Loucy (cell line): ENCODE measurements around the gene TXLNB.
A peak's percentile ranks its signal among the peaks of the same experiment; 100 is the strongest.

Experiments used
- H2AFZ ChIP-seq: fragments of 200-600 bp; sonication (generic); 2 replicates; pipeline ENCODE4 v1.6.0; 2016; ENCODE audit warnings: antibody characterized with exemption, mild to moderate bottlenecking, low read length, moderate library complexity
- H3F3A ChIP-seq: fragments of 200-600 bp; 2 replicates; pipeline ENCODE4 v1.6.0; 2016; ENCODE audit warnings: antibody characterized with exemption, low read depth, mild to moderate bottlenecking
- H3K27me3 ChIP-seq: fragments of 200-600 bp; sonication (generic); 2 replicates; pipeline ENCODE4 v1.6.1; 2014; ENCODE audit warnings: low read length, mild to moderate bottlenecking; ENCODE audit not compliant: insufficient read depth, poor library complexity, severe bottlenecking
- H3K36me3 ChIP-seq: fragments of 200-600 bp; sonication (generic); 2 replicates; pipeline ENCODE4 v1.6.1; 2016; ENCODE audit warnings: low read length; ENCODE audit not compliant: insufficient read depth
- H3K4me1 ChIP-seq: fragments of 200-600 bp; sonication (generic); 2 replicates; pipeline ENCODE4 v1.5.1; 2014; ENCODE audit warnings: low read length, mild to moderate bottlenecking; ENCODE audit not compliant: insufficient read depth, poor library complexity, severe bottlenecking
- H3K4me2 ChIP-seq: fragments of 200-600 bp; sonication (generic); 2 replicates; pipeline ENCODE4 v1.6.0; 2014; ENCODE audit warnings: antibody characterized with exemption, low read length, low read depth, mild to moderate bottlenecking; ENCODE audit not compliant: poor library complexity, severe bottlenecking
- H3K4me3 ChIP-seq: fragments of 200-600 bp; sonication (generic); 2 replicates; pipeline ENCODE4 v1.5.1; 2014; ENCODE audit warnings: low read length, mild to moderate bottlenecking, mixed read lengths; ENCODE audit not compliant: poor library complexity, severe bottlenecking
- H3K79me2 ChIP-seq: fragments of 200-600 bp; sonication (generic); 2 replicates; pipeline ENCODE4 v1.6.1; 2014; ENCODE audit warnings: low read length; ENCODE audit not compliant: insufficient read depth
- H3K9ac ChIP-seq: fragments of 200-600 bp; sonication (generic); 2 replicates; pipeline ENCODE4 v1.6.0; 2014; ENCODE audit warnings: mild to moderate bottlenecking, low read depth, low read length, moderate library complexity; ENCODE audit not compliant: poor library complexity, severe bottlenecking
- H3K9me2 ChIP-seq: fragments of 200-600 bp; sonication (generic); replicated peaks from 2 replicates; pipeline ENCODE4 v1.6.1; 2016; ENCODE audit warnings: low read depth, low read length, mixed read lengths
- H3K9me3 ChIP-seq: fragments of 200-600 bp; sonication (generic); 2 replicates; pipeline ENCODE4 v1.6.1; 2014; ENCODE audit warnings: mild to moderate bottlenecking, antibody characterized with exemption, low read length, low read depth; ENCODE audit not compliant: insufficient read depth
- H4K20me1 ChIP-seq: fragments of 200-600 bp; sonication (generic); 2 replicates; pipeline ENCODE4 v1.6.0; 2014; ENCODE audit warnings: antibody characterized with exemption, low read length, mild to moderate bottlenecking; ENCODE audit not compliant: insufficient read depth, poor library complexity, severe bottlenecking
- EZH2phosphoT487 ChIP-seq: fragments of 200-600 bp; IDR thresholded peaks from 2 replicates; pipeline ENCODE4 v1.6.1; 2018; ENCODE audit warnings: antibody characterized with exemption, mild to moderate bottlenecking, moderate library complexity, borderline replicate concordance
- TF ChIP-seq, protein P1 (sequence below): fragments of 200-600 bp; sonication (generic); conservative IDR thresholded peaks from 2 replicates; pipeline ENCODE4 v1.5.1; 2014; ENCODE audit warnings: mild to moderate bottlenecking, antibody characterized with exemption, low read length

Gene TXLNB

DNA sequence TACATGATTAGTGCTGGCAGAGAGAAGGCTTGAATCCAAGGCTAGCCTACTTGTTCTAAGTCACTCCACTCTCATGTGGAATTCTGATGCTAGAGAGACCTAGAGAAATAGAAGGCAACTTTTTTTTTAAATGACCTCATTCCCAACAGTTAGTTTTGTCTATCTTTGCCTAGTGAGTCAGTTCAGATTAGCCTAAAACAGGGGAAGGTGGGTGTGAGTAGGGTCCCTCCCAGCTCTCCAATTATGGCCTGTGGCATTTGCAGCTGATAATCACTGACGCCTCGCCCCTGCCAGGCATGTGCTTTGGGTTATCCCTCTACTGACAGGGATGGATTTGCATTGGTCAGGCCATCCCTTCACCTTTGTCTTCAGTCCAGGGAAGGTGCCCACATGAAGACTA, 13.6 kb downstream of the TXLNB start:
- Histone ChIP-seq H3K9ac (no peak overlapping the region), H3K4me3 (no peak overlapping the region), H3K9me2 (no peaks in the 10 kb centered on the region), H4K20me1 (no peaks in the 10 kb centered on the region), H3K4me2 (peak overlapping the region; percentile 7), H3K36me3 (no peaks in the 10 kb centered on the region), H3K27me3 (no peaks in the 10 kb centered on the region), H3F3A (no peaks in the 10 kb centered on the region), H3K4me1 (peaks cover 29% of the 10 kb centered on the region), H3K9me3 (no peaks in the 10 kb centered on the region), H3K79me2 (no peaks in the 10 kb centered on the region), H2AFZ (no peak overlapping the region)
- no peak for TF ChIP-seq EZH2phosphoT487
- TF ChIP-seq, protein P1, sequence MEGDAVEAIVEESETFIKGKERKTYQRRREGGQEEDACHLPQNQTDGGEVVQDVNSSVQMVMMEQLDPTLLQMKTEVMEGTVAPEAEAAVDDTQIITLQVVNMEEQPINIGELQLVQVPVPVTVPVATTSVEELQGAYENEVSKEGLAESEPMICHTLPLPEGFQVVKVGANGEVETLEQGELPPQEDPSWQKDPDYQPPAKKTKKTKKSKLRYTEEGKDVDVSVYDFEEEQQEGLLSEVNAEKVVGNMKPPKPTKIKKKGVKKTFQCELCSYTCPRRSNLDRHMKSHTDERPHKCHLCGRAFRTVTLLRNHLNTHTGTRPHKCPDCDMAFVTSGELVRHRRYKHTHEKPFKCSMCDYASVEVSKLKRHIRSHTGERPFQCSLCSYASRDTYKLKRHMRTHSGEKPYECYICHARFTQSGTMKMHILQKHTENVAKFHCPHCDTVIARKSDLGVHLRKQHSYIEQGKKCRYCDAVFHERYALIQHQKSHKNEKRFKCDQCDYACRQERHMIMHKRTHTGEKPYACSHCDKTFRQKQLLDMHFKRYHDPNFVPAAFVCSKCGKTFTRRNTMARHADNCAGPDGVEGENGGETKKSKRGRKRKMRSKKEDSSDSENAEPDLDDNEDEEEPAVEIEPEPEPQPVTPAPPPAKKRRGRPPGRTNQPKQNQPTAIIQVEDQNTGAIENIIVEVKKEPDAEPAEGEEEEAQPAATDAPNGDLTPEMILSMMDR, result no peak

DNA sequence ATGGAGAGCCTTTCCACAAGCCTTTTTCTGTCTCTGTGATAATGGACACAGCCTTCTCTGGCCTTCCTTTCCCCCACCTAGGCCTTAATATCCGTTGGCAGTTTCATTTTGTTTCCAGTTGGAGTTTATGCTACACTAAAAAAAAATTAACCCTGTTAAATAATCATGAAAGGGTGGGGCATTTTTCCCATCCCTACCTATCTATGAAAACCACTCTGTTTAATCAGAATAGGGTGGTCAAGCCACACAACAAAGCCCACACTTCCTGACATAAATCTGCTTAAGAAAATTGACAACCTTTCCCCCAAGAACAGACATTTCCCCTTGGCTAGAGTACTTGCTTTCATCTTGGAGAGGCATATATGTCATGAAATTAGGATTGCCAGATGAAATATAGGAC, 14.2 kb downstream of the TXLNB start:
- Histone ChIP-seq H3K4me2 (peak overlapping the region; percentile 7), H3K4me3 (no peak overlapping the region), H3K79me2 (no peaks in the 10 kb centered on the region)

DNA sequence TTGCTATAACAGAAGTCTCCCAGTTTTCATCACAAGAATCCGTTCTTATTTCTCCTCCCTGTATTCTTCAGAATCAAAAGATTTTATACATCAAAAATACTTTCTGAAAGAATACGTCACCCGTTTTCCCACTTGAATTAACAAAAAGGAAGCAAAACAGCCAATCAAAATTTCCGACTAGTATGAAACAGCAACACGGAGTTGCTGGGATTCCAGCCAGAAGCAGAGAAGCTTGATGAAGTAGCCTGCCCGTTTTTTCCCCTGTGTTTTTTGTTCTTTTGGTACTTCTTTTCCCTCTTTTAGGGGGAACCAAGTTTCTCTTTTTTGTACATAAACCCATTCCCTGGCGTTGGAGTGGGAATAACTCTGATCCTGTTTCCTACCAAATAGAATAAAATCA, 14.6 kb downstream of the TXLNB start:
- H3K9me3 ChIP-seq, result no peaks in the 10 kb centered on the region
- peak overlapping the region; percentile 7 for H3K4me2 ChIP-seq
- no peaks in the 10 kb centered on the region for H4K20me1 ChIP-seq
- no peak overlapping the region for H3K9ac ChIP-seq
- no peaks in the 10 kb centered on the region for H3K79me2 ChIP-seq
- H2AFZ ChIP-seq, result no peak overlapping the region
- H3K36me3 ChIP-seq, result no peaks in the 10 kb centered on the region
- H3F3A ChIP-seq, result no peaks in the 10 kb centered on the region
- H3K4me1 ChIP-seq, result peaks cover 29% of the 10 kb centered on the region
- no peak overlapping the region for H3K4me3 ChIP-seq
- no peaks in the 10 kb centered on the region for H3K9me2 ChIP-seq
- TF ChIP-seq, protein P1, result no peak
- no peak for TF ChIP-seq EZH2phosphoT487
- no peaks in the 10 kb centered on the region for H3K27me3 ChIP-seq

More for the DNA sequence above, 14.2 kb downstream of the TXLNB start:
- no peaks in the 10 kb centered on the region for H3F3A ChIP-seq
- H3K9me3 ChIP-seq, result no peaks in the 10 kb centered on the region
- no peaks in the 10 kb centered on the region for H4K20me1 ChIP-seq
- no peaks in the 10 kb centered on the region for H3K27me3 ChIP-seq
- no peaks in the 10 kb centered on the region for H3K36me3 ChIP-seq
- TF ChIP-seq, protein P1, result no peak
- no peak for TF ChIP-seq EZH2phosphoT487
- H2AFZ ChIP-seq, result no peak overlapping the region
- H3K9ac ChIP-seq, result no peak overlapping the region
- H3K9me2 ChIP-seq, result no peaks in the 10 kb centered on the region
- peaks cover 29% of the 10 kb centered on the region for H3K4me1 ChIP-seq
